HTERT RPE-1 (cell line): ENCODE data around the gene RXFP1.

Experiments
- in situ Hi-C: fragments of 300-500 bp; cut with MboI; formaldehyde crosslinking; loops from 4 replicates; pipeline ENCODE4 v1.14.3; 2020; ENCODE audit warnings: low sequenced_read_pairs

The RXFP1 gene

DNA sequence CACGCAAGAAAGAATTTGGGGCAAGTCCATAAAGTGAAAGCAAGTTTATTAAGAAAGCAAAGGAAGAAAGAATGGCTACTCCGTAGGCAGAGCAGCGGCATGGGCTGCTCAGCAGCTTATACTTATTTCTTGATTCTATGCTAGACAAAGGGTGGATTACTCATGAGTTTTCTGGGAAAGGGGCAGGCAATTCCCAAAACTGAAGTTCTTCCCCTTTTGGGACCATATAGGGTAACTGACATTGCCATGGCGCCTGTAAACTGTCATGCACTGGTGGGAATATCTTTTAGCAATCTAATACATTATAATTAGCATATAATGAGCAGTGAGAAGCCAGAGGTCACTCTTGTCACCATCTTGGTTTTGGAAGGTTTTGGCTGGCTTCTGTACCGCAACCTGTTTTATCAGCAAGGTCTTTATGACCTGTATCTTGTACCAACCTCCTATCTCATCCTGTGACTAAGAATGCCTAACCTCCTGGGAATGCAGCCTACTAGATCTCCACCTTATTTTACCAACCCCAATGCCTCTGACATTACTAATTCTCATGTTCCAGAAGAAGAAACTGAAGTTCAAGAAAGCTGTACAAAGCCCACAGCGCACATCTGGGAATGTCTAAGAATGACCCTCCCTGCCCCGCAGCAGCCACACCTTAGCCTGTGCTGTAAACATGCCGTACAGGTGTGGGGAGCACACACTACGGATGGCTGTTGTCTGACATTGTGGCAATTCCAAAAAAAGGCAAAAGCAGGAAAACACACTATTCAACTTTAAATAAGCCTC, 18.6 kb downstream of the RXFP1 start:
- in situ Hi-C loops, result no loop called here

DNA sequence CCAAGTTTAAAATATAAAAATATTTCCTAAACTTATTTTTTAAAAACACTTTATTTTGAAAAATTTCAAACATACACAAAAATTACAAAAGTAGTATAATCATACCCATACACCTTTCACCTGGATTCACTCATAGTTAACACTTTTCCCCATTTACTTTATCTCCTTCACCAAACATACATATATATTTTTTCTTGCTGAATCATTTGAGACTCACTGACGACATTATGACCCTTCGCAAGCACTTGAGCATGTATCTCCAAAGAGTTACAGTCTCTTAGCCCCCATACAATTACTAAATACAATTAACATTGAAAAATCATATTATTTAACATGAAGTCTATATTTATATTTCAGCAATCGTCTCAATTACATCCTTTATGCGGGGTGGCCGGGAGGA, 19.8 kb downstream of the RXFP1 start:
- in situ Hi-C loops, result no loop called here

DNA sequence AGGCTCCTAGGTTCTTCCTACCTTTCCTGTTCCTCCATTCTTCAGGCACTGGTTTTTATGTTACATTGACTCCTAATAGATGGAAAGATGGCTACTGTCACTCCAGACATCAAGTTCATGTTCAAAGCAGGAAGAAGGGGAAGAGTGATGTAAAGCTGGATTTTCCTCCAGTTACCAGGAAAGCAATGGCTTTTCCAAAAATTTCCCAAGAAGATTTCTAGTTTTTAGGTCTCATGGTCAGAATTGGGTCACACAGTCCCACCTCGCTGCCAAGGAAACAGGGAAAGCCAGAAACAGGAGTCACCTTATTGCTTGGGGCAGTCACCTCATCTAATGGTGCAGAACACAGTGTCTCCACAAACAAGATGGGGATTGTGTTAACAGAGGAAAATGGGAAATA, 21.5 kb downstream of the RXFP1 start:
- in situ Hi-C loops, result no loop called here

DNA sequence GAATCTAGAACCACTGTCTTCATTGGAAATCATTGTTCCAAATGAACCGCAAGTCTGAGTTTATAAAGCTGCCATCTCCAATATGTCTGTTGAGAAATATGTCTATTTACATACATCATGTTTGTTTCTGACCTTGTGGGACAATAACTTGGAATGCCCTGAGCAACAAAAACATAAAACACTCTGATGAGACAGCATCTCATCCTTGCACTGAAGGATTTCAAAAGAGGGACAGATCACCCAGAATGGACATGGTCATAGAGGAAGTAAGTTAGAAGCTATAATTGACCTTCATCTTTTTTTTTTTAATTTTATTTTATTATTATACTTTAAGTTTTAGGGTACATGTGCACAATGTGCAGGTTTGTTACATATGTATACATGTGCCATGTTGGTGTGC, 22.5 kb downstream of the RXFP1 start:
- in situ Hi-C loops, result no loop called here

DNA sequence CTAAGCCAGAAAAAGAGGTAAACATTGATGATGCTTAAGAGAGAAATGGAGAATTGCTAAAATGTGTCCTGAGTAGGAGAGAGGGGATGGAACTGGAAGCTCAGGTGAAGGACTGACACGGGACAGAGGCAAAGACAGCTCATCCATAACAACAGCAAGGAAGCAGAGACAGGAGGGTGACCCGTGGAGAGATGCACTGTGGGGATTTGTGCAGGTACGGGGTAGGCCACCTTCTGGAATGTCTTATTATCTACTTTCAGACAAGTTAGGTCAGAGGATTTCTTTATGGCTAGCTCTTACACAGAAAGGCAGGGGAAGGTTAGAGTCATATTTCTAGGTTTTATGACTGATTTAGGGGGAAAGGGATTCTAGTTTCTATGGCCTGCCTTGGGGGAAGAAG, 31.7 kb downstream of the RXFP1 start:
- in situ Hi-C loops, result no loop called here

DNA sequence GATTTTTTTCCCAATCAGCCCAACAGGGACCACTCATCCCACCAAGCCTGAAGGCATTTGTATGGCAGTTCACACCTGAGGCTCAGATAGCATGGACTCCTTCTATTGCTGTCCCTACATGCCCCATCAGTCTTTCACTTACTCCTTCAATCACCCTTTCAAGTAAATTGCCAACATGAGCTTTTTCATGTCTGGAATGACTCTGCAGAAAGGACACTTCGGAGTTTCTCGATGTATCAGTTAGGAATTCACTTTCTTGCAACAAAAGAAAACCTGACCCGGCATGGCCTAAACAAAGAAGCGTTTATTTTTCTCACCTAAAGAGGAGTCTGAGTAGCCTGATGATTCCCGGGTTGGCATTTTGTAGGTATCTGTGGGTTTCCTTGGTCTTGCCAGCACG, 38.6 kb downstream of the RXFP1 start:
- in situ Hi-C loops, result no loop called here

DNA sequence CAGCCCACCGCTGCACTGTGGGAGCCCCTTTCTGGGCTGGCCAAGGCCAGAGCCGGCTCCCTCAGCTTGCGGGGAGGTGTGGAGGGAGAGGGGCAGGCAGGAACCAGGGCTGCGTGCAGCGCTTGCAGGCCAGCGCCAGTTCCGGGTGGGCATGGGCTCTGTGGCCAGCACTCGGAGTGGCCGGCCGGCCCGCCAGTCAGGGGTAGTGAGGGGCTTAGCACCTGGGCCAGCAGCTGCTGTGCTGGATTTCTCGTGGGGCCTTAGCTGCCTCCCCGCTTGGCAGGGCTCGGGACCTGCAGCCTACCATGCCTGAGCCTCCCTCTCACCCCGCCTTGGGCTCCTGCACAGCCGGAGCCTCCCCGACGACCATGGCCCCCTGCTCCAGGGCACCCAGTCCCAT, 45.2 kb downstream of the RXFP1 start:
- in situ Hi-C loops, result no loop called here

DNA sequence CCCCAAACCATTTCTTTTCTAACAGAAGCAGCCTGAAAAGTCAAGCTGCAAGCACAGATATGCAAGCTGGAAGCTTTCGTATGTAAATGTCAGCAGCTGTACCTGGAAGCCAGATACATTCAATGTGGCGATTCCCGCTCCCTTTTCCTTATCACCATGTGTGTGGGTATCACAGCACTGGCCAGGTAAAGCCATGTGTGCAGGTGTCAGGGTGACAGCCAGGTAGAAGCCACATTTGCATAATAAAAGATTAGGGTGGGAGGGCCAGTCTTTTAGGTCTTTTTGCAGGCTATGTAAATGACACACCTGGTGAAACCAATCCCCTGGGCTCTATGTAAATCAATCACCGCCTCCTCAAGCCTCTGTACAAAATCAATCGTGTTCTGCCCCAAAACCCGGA, 50.1 kb downstream of the RXFP1 start:
- in situ Hi-C loops, result no loop called here

DNA sequence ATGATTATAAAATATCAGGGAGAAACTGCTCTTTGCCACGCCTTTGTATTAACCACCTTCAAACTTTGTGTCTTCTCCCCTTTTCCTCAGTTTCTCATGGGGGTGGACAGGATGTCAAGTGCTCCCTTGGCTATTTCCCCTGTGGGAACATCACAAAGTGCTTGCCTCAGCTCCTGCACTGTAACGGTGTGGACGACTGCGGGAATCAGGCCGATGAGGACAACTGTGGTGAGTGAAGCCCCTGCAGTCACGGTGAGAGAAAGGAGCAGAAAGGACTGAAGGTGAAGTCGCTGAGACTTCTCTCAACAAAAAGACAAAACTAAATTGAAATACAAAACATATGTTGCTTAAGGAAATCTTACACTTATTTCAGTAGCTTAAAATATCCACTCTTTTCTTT, 50.9 kb downstream of the RXFP1 start:
- in situ Hi-C loops, result no loop called here

DNA sequence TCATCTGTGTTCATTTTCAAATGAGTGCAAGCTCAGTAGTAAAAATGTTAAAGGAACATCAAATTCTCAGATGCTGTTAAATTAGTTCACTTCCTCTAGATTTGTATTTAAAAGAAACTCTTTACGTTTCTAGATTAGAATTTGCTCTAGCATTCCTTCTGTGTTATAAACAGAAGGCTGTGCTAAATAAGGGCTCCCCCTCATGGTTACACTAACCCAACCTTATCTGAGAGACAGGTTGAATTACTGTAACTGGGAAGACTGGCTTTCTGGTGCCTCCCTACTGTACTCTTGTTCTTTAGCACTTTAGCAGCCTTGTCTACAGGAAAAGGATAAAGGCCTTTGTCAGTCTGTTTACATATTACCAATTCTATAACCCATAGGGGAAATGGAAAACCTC, 56.8 kb downstream of the RXFP1 start:
- in situ Hi-C loops, result no loop called here

DNA sequence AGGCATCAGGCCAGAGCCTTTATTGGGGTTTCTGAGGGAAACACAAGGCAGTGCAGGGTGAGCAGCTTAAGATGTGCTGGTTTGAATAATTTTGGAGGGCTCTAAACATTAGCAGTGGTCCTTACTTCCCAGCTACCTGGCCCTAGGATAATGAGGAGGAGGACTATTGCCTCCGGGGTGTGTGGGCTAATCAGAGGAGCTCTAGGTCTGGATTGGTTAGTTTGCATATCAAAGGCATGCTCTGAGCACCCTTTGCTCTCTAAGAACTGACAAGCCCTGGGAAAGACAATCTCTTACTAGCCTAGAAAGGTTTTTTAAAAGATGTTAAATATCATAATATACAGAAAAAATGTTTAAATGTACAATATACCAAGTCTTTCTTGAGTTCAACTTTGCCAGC, 58.4 kb downstream of the RXFP1 start:
- in situ Hi-C loops, result no loop called here

DNA sequence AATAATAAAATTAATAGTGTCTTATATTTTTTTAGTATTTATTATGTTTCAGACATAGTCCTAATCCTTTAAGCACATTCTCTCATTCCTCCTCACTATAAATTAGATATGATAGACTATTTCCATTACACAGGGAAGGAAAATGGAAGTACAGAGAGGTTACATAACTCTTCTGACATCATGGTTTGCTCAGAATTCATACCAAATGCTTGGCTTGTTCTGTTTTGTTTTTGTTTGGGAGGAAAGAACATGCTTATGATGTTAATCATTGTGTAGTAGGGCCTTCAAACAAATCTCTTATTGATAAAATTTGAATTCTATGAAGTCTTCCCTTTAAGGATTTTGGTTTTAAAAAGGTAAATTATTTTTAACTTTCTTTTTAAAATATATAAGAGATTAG, 59.5 kb downstream of the RXFP1 start:
- in situ Hi-C loops, result no loop called here

DNA sequence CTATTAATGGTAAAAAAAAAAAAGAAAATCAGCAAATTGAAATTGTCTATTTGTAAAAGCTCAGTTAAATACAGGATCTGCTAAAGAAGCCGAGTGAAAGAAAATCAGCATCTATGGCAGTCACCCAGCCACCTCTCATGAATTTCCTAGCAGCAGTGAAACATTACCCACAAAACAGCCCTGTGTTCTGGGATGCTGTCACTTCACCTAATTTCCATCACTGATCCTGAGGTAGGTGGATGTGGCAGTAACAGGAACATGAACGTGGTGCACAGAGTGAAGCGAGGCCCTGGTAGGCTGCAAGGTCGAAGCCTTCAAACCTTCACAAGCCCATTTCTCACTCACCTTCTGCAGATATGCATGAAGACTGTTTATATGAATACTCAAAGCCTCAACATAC, 65.2 kb downstream of the RXFP1 start:
- in situ Hi-C loops, result no loop called here

DNA sequence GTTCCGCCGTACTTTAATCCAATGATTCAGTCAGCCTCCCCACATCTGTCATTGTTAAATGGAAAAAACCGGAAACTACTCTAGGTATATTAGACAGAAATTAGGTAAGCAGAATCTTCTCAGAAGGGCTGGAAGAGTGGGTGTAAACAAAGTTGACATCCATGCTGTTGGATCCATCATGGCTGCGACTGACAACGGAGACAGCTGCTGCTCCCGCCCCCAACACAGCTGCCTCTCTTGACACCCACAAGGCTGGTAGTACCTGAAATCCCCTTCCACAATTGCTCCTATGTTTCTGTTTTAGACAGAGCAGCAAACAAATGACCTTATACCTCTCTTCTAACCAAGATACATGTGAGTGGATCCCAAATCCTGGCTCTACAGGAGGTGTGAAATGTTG, 66.6 kb downstream of the RXFP1 start:
- in situ Hi-C loops, result no loop called here

DNA sequence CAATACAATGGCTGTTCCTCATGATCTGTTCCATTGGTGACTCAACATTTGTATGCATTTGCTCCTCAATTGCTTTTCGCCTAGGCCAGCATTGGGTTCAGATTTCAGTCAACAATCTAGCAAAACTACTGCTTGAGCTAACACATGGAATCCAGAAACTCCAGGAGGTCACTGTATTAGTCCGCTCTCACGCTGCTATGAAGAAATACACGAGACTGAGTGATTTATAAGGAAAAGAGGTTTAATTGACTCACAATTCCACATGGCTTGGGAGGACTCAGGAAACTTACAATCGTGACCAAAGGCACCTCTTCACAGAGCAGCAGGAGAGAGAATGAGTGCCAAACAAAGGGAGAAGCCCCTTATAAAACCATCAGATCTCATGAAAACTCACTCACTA, 67.1 kb downstream of the RXFP1 start:
- in situ Hi-C loops, result no loop called here

DNA sequence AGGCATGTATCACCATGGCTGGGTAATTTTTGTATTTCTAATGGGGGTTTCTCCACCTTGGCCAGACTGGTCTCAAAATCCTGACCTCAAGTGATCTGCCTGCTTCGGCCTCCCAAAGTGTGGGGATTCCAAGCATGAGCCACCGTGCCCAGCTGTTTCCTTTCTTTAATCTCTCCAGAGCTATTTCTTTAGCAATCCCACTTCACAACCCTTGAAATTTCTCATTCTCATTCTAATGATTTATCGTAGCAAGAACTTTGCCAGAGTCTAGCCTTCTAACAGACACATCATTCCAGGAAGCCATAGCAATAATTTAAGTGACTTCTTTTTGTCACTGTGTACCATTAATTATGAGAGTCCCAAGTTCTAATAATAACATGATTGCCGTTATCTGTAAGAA, 68.6 kb downstream of the RXFP1 start:
- in situ Hi-C loops, result no loop called here

DNA sequence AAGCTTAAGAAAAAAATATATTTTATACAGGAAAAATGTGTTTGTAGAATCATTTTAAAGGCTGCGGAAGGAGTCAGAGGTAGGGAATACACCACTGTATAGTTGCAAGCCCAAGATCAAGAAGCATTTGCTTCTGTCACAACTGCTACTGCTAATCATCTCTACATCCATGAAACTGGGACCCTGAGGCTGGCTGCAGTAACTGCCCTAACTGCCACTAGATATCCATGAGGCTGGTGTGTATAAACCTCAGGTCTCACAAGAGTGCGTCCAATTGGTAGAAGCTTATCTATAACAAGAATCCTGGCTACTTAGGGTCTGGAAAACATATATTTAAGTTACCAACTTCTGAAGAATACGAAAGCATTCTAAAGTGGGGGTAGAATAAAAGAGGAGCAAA, 69.1 kb downstream of the RXFP1 start:
- in situ Hi-C loops, result no loop called here

DNA sequence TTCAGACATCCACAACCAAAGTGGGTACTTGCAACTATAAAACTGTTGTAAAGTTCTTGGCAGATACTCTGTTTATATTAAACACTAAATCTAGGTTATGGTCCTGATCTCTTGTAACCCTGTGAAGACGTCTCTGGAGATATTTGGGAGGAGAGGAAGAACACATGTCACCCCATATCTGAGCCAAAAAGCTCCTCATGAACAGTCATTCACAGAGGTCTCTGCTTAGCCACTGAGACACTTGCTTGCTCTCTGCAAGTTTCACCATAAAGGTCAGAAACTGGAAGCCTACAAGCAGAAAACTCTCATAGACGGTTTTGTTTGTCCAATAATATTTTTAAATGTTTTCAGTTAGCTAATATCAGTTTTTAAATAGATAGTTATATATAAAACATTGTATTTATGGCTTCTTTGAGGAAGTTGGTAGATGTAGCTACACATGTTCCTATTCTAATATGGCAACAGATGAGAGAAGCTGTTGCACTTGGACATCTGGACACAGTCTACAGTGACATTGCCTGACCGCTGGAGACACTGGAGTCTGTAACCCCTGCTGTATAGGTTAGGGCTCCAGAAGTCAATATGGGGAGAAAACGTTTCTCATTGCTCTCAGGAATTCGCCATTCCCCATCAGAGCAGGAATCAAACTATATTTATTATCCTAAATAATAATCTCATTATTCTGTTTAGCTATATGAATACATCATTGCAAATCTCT, 76.4 kb downstream of the RXFP1 start:
- in situ Hi-C loops, result no loop called here

DNA sequence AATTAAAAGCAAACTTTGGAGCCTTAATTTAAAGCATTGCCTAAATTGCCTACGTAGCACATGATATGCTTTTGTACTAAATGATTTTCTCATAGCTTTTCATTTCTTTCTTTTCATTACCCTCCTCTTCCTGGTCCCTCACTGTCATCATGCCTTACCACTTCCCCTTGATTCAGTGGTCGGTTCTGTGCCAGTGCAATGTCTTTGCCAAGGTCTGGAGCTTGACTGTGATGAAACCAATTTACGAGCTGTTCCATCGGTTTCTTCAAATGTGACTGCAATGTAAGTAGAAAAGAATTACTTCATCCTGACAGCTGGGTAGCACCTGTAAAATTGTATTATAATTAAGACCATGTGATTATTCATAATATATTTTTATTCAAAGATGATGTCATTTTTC, 77.5 kb downstream of the RXFP1 start:
- in situ Hi-C loops, result no loop called here

DNA sequence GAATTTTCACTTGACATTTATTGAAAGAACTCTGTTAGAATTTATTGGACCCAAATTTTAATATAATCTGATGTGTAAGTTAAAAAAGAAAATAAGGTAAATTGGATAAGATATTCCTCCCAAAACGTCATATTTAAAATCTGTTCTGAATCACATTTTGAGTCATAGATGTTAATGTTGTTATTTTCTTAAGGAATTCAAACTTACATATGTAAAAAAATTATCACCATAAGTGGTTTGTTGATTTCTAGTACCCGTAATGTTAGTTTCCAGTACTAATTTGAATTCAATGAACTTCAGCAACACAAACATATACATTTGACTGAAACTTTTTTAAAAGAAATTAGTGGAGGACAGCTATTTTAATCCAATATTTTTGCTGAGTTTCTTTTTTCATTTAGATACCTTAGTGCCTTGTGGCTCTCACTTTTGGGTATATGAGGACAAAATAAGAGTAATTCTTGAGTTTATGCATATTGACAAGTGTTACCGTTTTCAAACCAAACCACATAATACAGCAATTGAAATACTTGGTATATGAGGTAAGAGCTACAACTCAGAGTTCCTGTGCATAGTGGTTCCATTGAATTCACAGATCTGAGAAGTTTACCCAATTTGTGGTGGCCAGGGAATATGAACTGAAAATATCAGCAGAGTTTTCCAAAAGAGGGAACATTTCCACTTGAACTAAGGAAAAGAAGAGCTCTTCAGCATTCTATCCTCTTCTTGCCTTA, 78.2 kb downstream of the RXFP1 start:
- in situ Hi-C loops, result no loop called here

DNA sequence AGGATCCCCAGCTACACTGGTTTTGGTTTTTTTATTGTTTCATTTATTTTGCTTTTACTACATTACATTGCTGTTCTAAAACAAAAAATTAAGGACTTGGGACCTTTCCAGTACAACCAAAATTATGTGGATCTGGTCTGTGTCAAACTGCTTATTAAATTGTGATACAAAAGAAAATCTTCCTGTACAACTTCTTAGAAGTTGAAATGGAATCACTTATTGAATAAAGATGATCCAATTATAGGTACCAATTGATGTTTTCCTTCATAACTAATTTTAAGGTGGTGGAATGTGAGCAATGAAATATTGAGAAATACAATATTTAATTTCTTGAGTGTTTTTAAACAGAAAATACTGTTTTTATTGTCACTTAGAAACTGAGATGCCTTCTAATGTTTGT, 82.7 kb downstream of the RXFP1 start:
- in situ Hi-C loops, result no loop called here

DNA sequence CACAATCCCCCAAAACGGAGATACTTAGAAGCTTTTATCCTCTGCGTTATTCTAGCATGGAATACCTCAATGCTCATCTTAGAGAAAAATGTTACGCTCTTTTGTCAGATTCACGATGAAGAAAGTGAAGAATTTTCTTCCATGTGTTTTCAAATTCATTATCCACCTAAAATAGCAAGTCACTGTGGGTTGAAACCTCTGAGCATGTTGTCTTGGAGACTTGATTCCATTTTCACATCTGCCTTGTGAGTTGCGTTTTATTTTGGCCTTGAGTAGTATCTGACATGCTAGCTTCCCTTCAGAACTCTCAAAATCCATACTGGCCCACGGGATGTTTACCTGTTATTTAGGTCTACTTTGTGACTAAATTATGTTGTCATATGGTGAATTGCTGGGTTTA, 83.7 kb downstream of the RXFP1 start:
- in situ Hi-C loops, result no loop called here
